Spleen (tissue), 11 donors: ENCODE data around the gene MAS1L. TPM values are rescaled to one million over a fixed set of nuclear protein-coding genes. Genes with fewer than 3 reads are reported as not detected.

Experiments used
- DNase-seq: peaks from one replicate; pipeline ENCODE4 v3.0.0-alpha.2; 2020
- H3K27ac ChIP-seq, 8 donors: fragments of 200-600 bp; sonication (generic) in 7 of 8; 1 replicate in 4 of 8; 2 replicates in 4 of 8; pipeline versions ENCODE4 v1.5.0 to v1.8.0; 2016 to 2021; ENCODE audit warnings: inconsistent platforms in 4 of 8, mild to moderate bottlenecking in 4 of 8, moderate library complexity in 1 of 8
- H3K27me3 ChIP-seq, 7 donors: fragments of 200-600 bp; sonication (generic) in 6 of 7; replicated peaks in 1 of 7; 1 replicate in 4 of 7; 2 replicates in 3 of 7; pipeline versions ENCODE4 v1.5.0 to v1.8.0; 2016 to 2021; ENCODE audit warnings: inconsistent platforms in 3 of 7, mild to moderate bottlenecking in 1 of 7
- H3K36me3 ChIP-seq, 6 donors: fragments of 200-600 bp; sonication (generic) in 5 of 6; 1 replicate in 4 of 6; 2 replicates in 2 of 6; pipeline versions ENCODE4 v1.5.0 to v1.8.0; 2016 to 2021; ENCODE audit warnings: inconsistent platforms in 2 of 6
- H3K4me1 ChIP-seq, 6 donors: fragments of 200-600 bp; sonication (generic) in 5 of 6; 1 replicate in 3 of 6; 2 replicates in 3 of 6; pipeline versions ENCODE4 v1.5.0 to v1.8.0; 2016 to 2021; ENCODE audit warnings: inconsistent platforms in 3 of 6
- H3K4me3 ChIP-seq, 8 donors: fragments of 200-600 bp; sonication (generic) in 7 of 8; 1 replicate in 4 of 8; 2 replicates in 4 of 8; pipeline versions ENCODE4 v1.5.0 to v1.8.0; 2016 to 2021; ENCODE audit warnings: inconsistent platforms in 4 of 8, mild to moderate bottlenecking in 4 of 8, moderate library complexity in 2 of 8
- H3K9me3 ChIP-seq, 8 donors: fragments of 200-600 bp; sonication (generic) in 7 of 8; 1 replicate in 4 of 8; 2 replicates in 4 of 8; pipeline versions ENCODE4 v1.5.0 to v1.8.0; 2016 to 2021; ENCODE audit warnings: inconsistent platforms in 4 of 8
- CTCF ChIP-seq, 11 experiments: fragments of 200-600 bp in 7 of 11; fragments of 450-650 bp in 4 of 11; sonication (generic) in 4 of 11; IDR thresholded peaks in 8 of 11; conservative IDR thresholded peaks in 3 of 11; 1 replicate in 7 of 11; 2 replicates in 4 of 11; pipeline versions ENCODE4 v1.4.0 to v1.8.0; 2016 to 2021; ENCODE audit warnings: antibody characterized with exemption in 11 of 11, inconsistent platforms in 4 of 11, mild to moderate bottlenecking in 1 of 11
- POLR2A ChIP-seq, 3 donors: fragments of 450-650 bp; IDR thresholded peaks; one replicate each; pipeline ENCODE4 v1.5.1; 2017; ENCODE audit warnings: antibody characterized with exemption in 3 of 3, mild to moderate bottlenecking in 1 of 3
- POLR2AphosphoS5 ChIP-seq, 3 donors: sonication (generic); formaldehyde crosslinking; IDR thresholded peaks; one replicate each; pipeline ENCODE4 v1.5.1; 2017; ENCODE audit warnings: antibody characterized with exemption in 3 of 3
- WGBS, 5 donors: extraction: QIAGEN DNeasy Blood & Tissue Kit in 3 of 5; methylation state at CpG; one replicate each; pipeline versions ENCODE4 v1.1.5 to v1.1.7; 2013 to 2018; 5-methylcytosine and 5-hydroxymethylcytosine counted together
- intact Hi-C: fragments of 100-400 bp; cut with DNase I; formaldehyde crosslinking; loops from one replicate; pipeline ENCODE4 v1.15.0; 2023; ENCODE audit warnings: low total_unique reads
- polyA plus RNA-seq, 3 donors: library from polyadenylated mRNA; stranded (reverse); fragments of 200-250 nt; gene quantifications; one replicate each; pipeline ENCODE4 v1.2.1, GENCODE V29; 2013
- total RNA-seq, 7 donors: library from RNA; depleted of rRNA in 3 of 7; stranded (reverse); fragments of >200 nt in 3 of 7; fragmentation: NEBNext Ultra II Directional in 4 of 7; extraction: Animal tissue kit (Norgen Biotek cat#: 25700) in 4 of 7; gene quantifications; one replicate each; pipeline versions ENCODE4 v1.1.0 to v1.2.1, GENCODE V29; 2016 to 2021
- donor health status: healthy with polysubstance abuse.
- donor health status: DM: no; HTN: no; CAD: no; lungs with moderate emphysema.
- donor health status: DM: no; HTN: no; CAD: no.
- donor health status: Bipolar disorder and iron deficiency.
- donor health status: healthy.
- donor health status: DM: no; HTN: no; CAD: no.
- donor health status: DM: yes; HTN: yes; CAD: no.

Gene MAS1L
- total and polyA plus RNA-seq, 10 donors: not detected

GRCh38 chr6:29465801-29466200 is 22.0 kb downstream of the MAS1L start:
- no peaks in the 10 kb centered on the region for H3K9me3 ChIP-seq
- H3K27ac ChIP-seq: no peak overlapping the region
- H3K4me1 ChIP-seq: no peaks in the 10 kb centered on the region
- intact Hi-C loops: no loop called here
- H3K36me3 ChIP-seq: no peaks in the 10 kb centered on the region
- 88 to 95% (median 92%) methylated on average over 2 of the region's 2 CpGs for WGBS, 5 donors
- H3K4me3 ChIP-seq: no peak overlapping the region
- DNase-seq: no peak
- TF ChIP-seq POLR2A (IDR thresholded peaks at IDR 0.05): no peak
- TF ChIP-seq CTCF (IDR thresholded peaks at IDR 0.05 in 8 of 11, conservative IDR thresholded peaks at IDR 0.05 in 3 of 11): no peak
- TF ChIP-seq POLR2AphosphoS5 (IDR thresholded peaks at IDR 0.05): no peak
- peaks cover 0 to 11% (median 0%) of the 10 kb centered on the region in 7 donors for H3K27me3 ChIP-seq

- no peaks in the 10 kb centered on the region for H3K36me3 ChIP-seq
- H3K4me1 ChIP-seq: no peaks in the 10 kb centered on the region
- H3K27ac ChIP-seq: no peak overlapping the region
- intact Hi-C loops: no loop called here
- H3K27me3 ChIP-seq: peaks cover 0 to 11% (median 0%) of the 10 kb centered on the region in 7 donors
- TF ChIP-seq POLR2AphosphoS5 (IDR thresholded peaks at IDR 0.05) (no peak), CTCF (IDR thresholded peaks at IDR 0.05 in 8 of 11, conservative IDR thresholded peaks at IDR 0.05 in 3 of 11) (no peak), POLR2A (IDR thresholded peaks at IDR 0.05) (no peak)
- H3K4me3 ChIP-seq: no peak overlapping the region
- DNase-seq: no peak
- WGBS, 5 donors: 80 to 93% (median 87%) methylated on average over 2 of the region's 2 CpGs
- H3K9me3 ChIP-seq: no peaks in the 10 kb centered on the region
These were observed 22.5 kb downstream of the MAS1L start for GRCh38 chr6:29465279-29465678.

- no peak overlapping the region for H3K27ac ChIP-seq
- intact Hi-C loops: no loop called here
- H3K27me3 ChIP-seq: peaks cover 0 to 15% (median 0%) of the 10 kb centered on the region in 7 donors
- no peak for DNase-seq
- no peak for TF ChIP-seq POLR2AphosphoS5 (IDR thresholded peaks at IDR 0.05)
- no peaks in the 10 kb centered on the region for H3K9me3 ChIP-seq
- 76 to 87% (median 81%) methylated on average over 6 of the region's 6 CpGs for WGBS, 5 donors
- H3K4me1 ChIP-seq: no peaks in the 10 kb centered on the region
- no peaks in the 10 kb centered on the region for H3K36me3 ChIP-seq
- no peak overlapping the region for H3K4me3 ChIP-seq
These were observed 25.7 kb downstream of the MAS1L start for GRCh38 chr6:29462022-29462421.

DNA sequence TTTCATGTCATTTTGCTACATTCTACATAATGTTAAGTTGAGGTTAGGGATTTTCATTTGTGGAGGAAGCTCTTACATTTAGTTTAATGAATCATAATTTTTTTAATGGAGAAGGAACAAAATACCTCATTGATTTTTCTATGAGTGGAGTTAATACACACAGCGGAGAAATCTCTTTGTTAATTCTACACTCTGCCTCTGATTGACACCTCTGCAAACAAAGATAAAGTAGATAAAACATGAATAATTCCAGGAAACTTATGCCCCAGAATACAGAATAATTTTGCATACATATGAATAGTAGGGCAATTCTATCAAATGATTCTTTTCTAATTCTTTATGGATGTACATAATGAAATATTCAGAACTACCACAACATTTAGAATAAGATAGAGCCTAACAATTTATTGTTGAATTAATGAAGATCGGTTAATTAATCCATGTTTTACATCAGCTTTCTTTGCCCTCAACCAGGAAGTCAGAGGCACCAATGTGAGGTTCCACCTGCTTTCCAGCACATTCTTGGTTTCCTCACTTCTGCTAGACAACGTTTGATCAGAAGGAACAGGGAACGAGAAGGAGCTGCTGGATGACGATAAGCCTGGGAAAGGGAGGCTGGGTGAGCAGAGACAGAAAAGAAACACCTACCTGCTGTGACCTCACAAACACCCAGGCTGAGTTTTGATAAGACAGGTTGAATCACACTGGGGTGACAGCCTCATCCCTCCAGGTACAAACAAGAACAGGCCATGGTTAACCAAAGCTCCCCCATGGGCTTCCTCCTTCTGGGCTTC is 26.5 kb downstream of the MAS1L start:
- no peaks in the 10 kb centered on the region for H3K36me3 ChIP-seq
- 75 to 87% (median 86%) methylated on average over 5 of the region's 5 CpGs for WGBS, 5 donors
- no peak for DNase-seq
- H3K27me3 ChIP-seq: peaks cover 0 to 15% (median 0%) of the 10 kb centered on the region in 7 donors
- intact Hi-C loops: no loop called here
- H3K9me3 ChIP-seq: no peaks in the 10 kb centered on the region
- no peak overlapping the region for H3K27ac ChIP-seq
- H3K4me1 ChIP-seq: no peaks in the 10 kb centered on the region
- TF ChIP-seq CTCF (IDR thresholded peaks at IDR 0.05 in 8 of 11, conservative IDR thresholded peaks at IDR 0.05 in 3 of 11): no peak
- TF ChIP-seq POLR2AphosphoS5 (IDR thresholded peaks at IDR 0.05): no peak
- no peak for TF ChIP-seq POLR2A (IDR thresholded peaks at IDR 0.05)
- no peak overlapping the region for H3K4me3 ChIP-seq
